Measurements from ENCODE around the gene KCTD11. TPM values are rescaled to one million over a fixed set of nuclear protein-coding genes. Genes with fewer than 3 reads are reported as not detected.

Gene KCTD11
- total and polyA plus RNA-seq, 4 donors = 0.39 to 3.5 (median 1.4) TPM

GRCh38 chr17:7309628-7310027 lies 42.3 kb upstream of the KCTD11 start (continued):
- TF ChIP-seq RAD21 (IDR thresholded peaks at IDR 0.05) (no peak), HNF4G (IDR thresholded peaks at IDR 0.05) (no peak), TAF1 (conservative IDR thresholded peaks at IDR 0.05) (no peak), SP1 (IDR thresholded peaks at IDR 0.05) (no peak), HNF4A (conservative IDR thresholded peaks at IDR 0.05) (no peak)

GRCh38 chr17:7311110-7311705 lies 40.8 kb upstream of the KCTD11 start:
- Histone ChIP-seq H3K27ac (ENCODE audit: low read depth in 1 of 2, low read length in 2 of 2) (no peak overlapping the region), H3K4me3 (ENCODE audit: low read depth in 1 of 3, low read length in 3 of 3) (no peak overlapping the region)

GRCh38 chr17:7312432-7313087 lies 39.4 kb upstream of the KCTD11 start:
- peaks cover 16 to 45% (median 37%) of the 10 kb centered on the region in 4 donors for H3K36me3 ChIP-seq (ENCODE audit: control insufficient read depth in 4 of 4, insufficient read depth in 3 of 4, low read depth in 1 of 4, low read length in 3 of 4)

More at GRCh38 chr17:7311110-7311705, 40.8 kb upstream of the KCTD11 start:
- no peak for DNase-seq (ENCODE audit: low spot score)
- Histone ChIP-seq H3K36me3 (ENCODE audit: control insufficient read depth in 4 of 4, insufficient read depth in 3 of 4, low read depth in 1 of 4, low read length in 3 of 4) (peaks cover 16 to 39% (median 35%) of the 10 kb centered on the region in 4 donors), H3K9ac (ENCODE audit: low read depth in 1 of 2, low read length in 2 of 2) (no peak overlapping the region), H3K4me1 (ENCODE audit: control insufficient read depth in 4 of 4, insufficient read depth in 4 of 4, low read length in 3 of 4) (peaks cover 14 to 56% (median 44%) of the 10 kb centered on the region in 4 donors), H3K27me3 (ENCODE audit: control insufficient read depth in 4 of 4, insufficient read depth in 4 of 4, low read length in 3 of 4) (no peaks in the 10 kb centered on the region), H3K9me3 (ENCODE audit: control insufficient read depth in 4 of 4, low read length in 3 of 4) (no peaks in the 10 kb centered on the region)
- TF ChIP-seq FOXA2 (IDR thresholded peaks at IDR 0.05) (no peak), RAD21 (IDR thresholded peaks at IDR 0.05) (no peak)
- WGBS = 87% methylated on average over 7 of the region's 7 CpGs

GRCh38 chr17:7313088-7313889 lies 38.7 kb upstream of the KCTD11 start:
- Histone ChIP-seq H3K9me3 (ENCODE audit: control insufficient read depth in 4 of 4, low read length in 3 of 4) (no peaks in the 10 kb centered on the region), H3K36me3 (ENCODE audit: control insufficient read depth in 4 of 4, insufficient read depth in 3 of 4, low read depth in 1 of 4, low read length in 3 of 4) (peaks cover 17 to 53% (median 43%) of the 10 kb centered on the region in 4 donors), H3K27ac (ENCODE audit: low read depth in 1 of 2, low read length in 2 of 2) (no peak overlapping the region), H3K27me3 (ENCODE audit: control insufficient read depth in 4 of 4, insufficient read depth in 4 of 4, low read length in 3 of 4) (no peaks in the 10 kb centered on the region), H3K9ac (ENCODE audit: low read depth in 1 of 2, low read length in 2 of 2) (no peak overlapping the region), H3K4me1 (ENCODE audit: control insufficient read depth in 4 of 4, insufficient read depth in 4 of 4, low read length in 3 of 4) (peaks cover 14 to 59% (median 42%) of the 10 kb centered on the region in 4 donors), H3K4me3 (ENCODE audit: low read depth in 1 of 3, low read length in 3 of 3) (no peak overlapping the region)
- 95% methylated on average over 7 of the region's 7 CpGs for WGBS
- no peak for DNase-seq (ENCODE audit: low spot score)
- TF ChIP-seq EGR1 (IDR thresholded peaks at IDR 0.05; ENCODE audit: low read depth in 2 of 2) (no peak), CTCF (IDR thresholded peaks at IDR 0.05; ENCODE audit: low read depth, low read length, missing input control) (no peak), JUND (IDR thresholded peaks at IDR 0.05) (no peak), MAX (IDR thresholded peaks at IDR 0.05) (no peak), TAF1 (conservative IDR thresholded peaks at IDR 0.05) (no peak), REST (IDR thresholded peaks at IDR 0.05) (no peak), YY1 (IDR thresholded peaks at IDR 0.05) (no peak)

More at GRCh38 chr17:7312432-7313087, 39.4 kb upstream of the KCTD11 start:
- H3K4me1 ChIP-seq (ENCODE audit: control insufficient read depth in 4 of 4, insufficient read depth in 4 of 4, low read length in 3 of 4) = peaks cover 14 to 59% (median 42%) of the 10 kb centered on the region in 4 donors
- no peak overlapping the region for H3K4me3 ChIP-seq (ENCODE audit: low read depth in 1 of 3, low read length in 3 of 3)
- WGBS = 84% methylated on average over 7 of the region's 7 CpGs
- no peak overlapping the region for H3K9ac ChIP-seq (ENCODE audit: low read depth in 1 of 2, low read length in 2 of 2)
- H3K27ac ChIP-seq (ENCODE audit: low read depth in 1 of 2, low read length in 2 of 2) = no peak overlapping the region
- no peak for DNase-seq (ENCODE audit: low spot score)
- no peaks in the 10 kb centered on the region for H3K9me3 ChIP-seq (ENCODE audit: control insufficient read depth in 4 of 4, low read length in 3 of 4)
- H3K27me3 ChIP-seq (ENCODE audit: control insufficient read depth in 4 of 4, insufficient read depth in 4 of 4, low read length in 3 of 4) = no peaks in the 10 kb centered on the region
- TF ChIP-seq EGR1 (IDR thresholded peaks at IDR 0.05; ENCODE audit: low read depth in 2 of 2) = no peak
- TF ChIP-seq HNF4A (conservative IDR thresholded peaks at IDR 0.05) = no peak
- no peak for TF ChIP-seq ZBTB33 (IDR thresholded peaks at IDR 0.05)
- no peak for TF ChIP-seq FOXA2 (IDR thresholded peaks at IDR 0.05)

Data from liver (tissue), 9 donors.